HepG2 (cell line): ENCODE measurements around the gene CLIC3. TPM values are rescaled to one million over a fixed set of nuclear protein-coding genes. Genes with fewer than 3 reads are reported as not detected.

Source experiments
- CENPX ChIP-seq: sonication (generic); formaldehyde crosslinking; IDR thresholded peaks from 2 replicates; pipeline ENCODE4 v1.9.0; 2021; ENCODE audit warnings: mild to moderate bottlenecking, missing genetic modification reagents, moderate library complexity
- FOXA1 ChIP-seq, 2 experiments: fragments of 450-650 bp in 1 of 2; sonication (generic) in 1 of 2; formaldehyde crosslinking in 1 of 2; IDR thresholded peaks; 2 replicates each; pipeline versions ENCODE4 v1.4.0 to v1.6.1; 2016 to 2020; ENCODE audit warnings: missing genetic modification reagents in 1 of 2
- KLF6 ChIP-seq: IDR thresholded peaks from 2 replicates; pipeline ENCODE4 v1.8.0; 2016; ENCODE audit warnings: missing biosample characterization, missing genetic modification reagents
- PAX8 ChIP-seq: sonication (generic); formaldehyde crosslinking; IDR thresholded peaks from 2 replicates; pipeline ENCODE4 v1.8.0; 2022; ENCODE audit warnings: mild to moderate bottlenecking, missing genetic modification reagents, borderline replicate concordance
- RNF219 ChIP-seq: sonication (generic); formaldehyde crosslinking; IDR thresholded peaks from 2 replicates; pipeline ENCODE4 v1.5.0; 2020; ENCODE audit warnings: mild to moderate bottlenecking, missing genetic modification reagents
- SMAD1 ChIP-seq: sonication (generic); formaldehyde crosslinking; IDR thresholded peaks from 2 replicates; pipeline ENCODE4 v1.4.0; 2020; ENCODE audit warnings: missing genetic modification reagents, low read depth, mild to moderate bottlenecking, borderline replicate concordance
- SOX5 ChIP-seq: IDR thresholded peaks from 2 replicates; pipeline ENCODE4 v1.6.1; 2016; ENCODE audit warnings: borderline replicate concordance
- TBX2 ChIP-seq: sonication (generic); formaldehyde crosslinking; IDR thresholded peaks from 2 replicates; pipeline ENCODE4 v1.5.0; 2020; ENCODE audit warnings: missing genetic modification reagents, mild to moderate bottlenecking, borderline replicate concordance
- TFAP4 ChIP-seq: sonication (generic); IDR thresholded peaks from 2 replicates; pipeline ENCODE4 v1.6.1; 2016; ENCODE audit warnings: low read depth, borderline replicate concordance
- TP53 ChIP-seq: sonication (generic); formaldehyde crosslinking; conservative IDR thresholded peaks from 2 replicates; pipeline ENCODE4 v1.4.0; 2020; ENCODE audit warnings: missing genetic modification reagents
- ZBTB40 ChIP-seq, 2 experiments: fragments of 450-650 bp in 1 of 2; sonication (generic) in 1 of 2; formaldehyde crosslinking in 1 of 2; IDR thresholded peaks; 2 replicates each; pipeline versions ENCODE4 v1.6.1 to v1.8.0; 2016 to 2022; ENCODE audit warnings: antibody characterized with exemption in 1 of 2, mild to moderate bottlenecking in 1 of 2, missing genetic modification reagents in 1 of 2
- ZNF547 ChIP-seq: sonication (generic); formaldehyde crosslinking; IDR thresholded peaks from 2 replicates; pipeline ENCODE4 v1.5.1; 2020; ENCODE audit warnings: mild to moderate bottlenecking, missing genetic modification reagents
- polyA plus RNA-seq, 8 experiments: library from polyadenylated mRNA; depleted of rRNA in 3 of 8; stranded (reverse) in 7 of 8; unstranded in 1 of 8; fragments of >200 nt; fragmentation: Illumina TruSeq in 4 of 8; extraction: Trizol in 4 of 8; gene quantifications; 2 replicates each; pipeline versions ENCODE4 v1.2.1 to v1.2.3, GENCODE V29; 2011 to 2016; ENCODE audit warnings: low read depth in 4 of 8, missing spikeins in 1 of 8, mixed read lengths in 1 of 8; ENCODE audit not compliant: insufficient read depth in 1 of 8
- total RNA-seq, 5 experiments: library from RNA; depleted of rRNA; stranded (reverse); fragments of >200 nt; fragmentation: Illumina TruSeq; extraction: Trizol; gene quantifications; 2 replicates each; pipeline ENCODE4 v1.2.3, GENCODE V29; 2016; ENCODE audit warnings: low read depth in 1 of 5
- TF ChIP-seq, protein P1 (sequence below): sonication (generic); formaldehyde crosslinking; IDR thresholded peaks from 2 replicates; pipeline ENCODE4 v1.4.0; 2020; ENCODE audit warnings: missing genetic modification reagents; ENCODE audit errors: not compliant biosample characterization

CLIC3 gene
- total and polyA plus RNA-seq, 2 of the 13 experiments (the other 11 are each of a cell fraction or from before 2014, with no cell fraction given) = 0.51 to 1.5 TPM

GRCh38 chr9:136946228-136947027 lies 49.9 kb downstream of the CLIC3 start (continued):
- no peak for TF ChIP-seq ZBTB40 (IDR thresholded peaks at IDR 0.05)
- 0 out of 2 replicates have a peak, but pooled peaks have one; percentile 24 for TF ChIP-seq ZBTB40 (CRISPR knock-in tag; IDR thresholded peaks at IDR 0.05)
- no peak for TF ChIP-seq FOXA1 (IDR thresholded peaks at IDR 0.05)
- TF ChIP-seq FOXA1 (CRISPR knock-in tag; IDR thresholded peaks at IDR 0.05) = no peak
- TF ChIP-seq RNF219 (CRISPR knock-in tag) = no peak
- no peak for TF ChIP-seq CENPX (CRISPR knock-in tag)
- TF ChIP-seq SMAD1 (CRISPR knock-in tag) = 0 out of 2 replicates have a peak, but pooled peaks have one; percentile 51
- TF ChIP-seq TBX2 = no peak
- TF ChIP-seq KLF6 (CRISPR knock-in tag) = no peak
- TF ChIP-seq PAX8 (CRISPR knock-in tag) = no peak
- no peak for TF ChIP-seq TP53 (CRISPR knock-in tag)
- no peak for TF ChIP-seq TFAP4
- no peak for TF ChIP-seq ZNF547 (CRISPR knock-in tag)
- TF ChIP-seq, protein P1, sequence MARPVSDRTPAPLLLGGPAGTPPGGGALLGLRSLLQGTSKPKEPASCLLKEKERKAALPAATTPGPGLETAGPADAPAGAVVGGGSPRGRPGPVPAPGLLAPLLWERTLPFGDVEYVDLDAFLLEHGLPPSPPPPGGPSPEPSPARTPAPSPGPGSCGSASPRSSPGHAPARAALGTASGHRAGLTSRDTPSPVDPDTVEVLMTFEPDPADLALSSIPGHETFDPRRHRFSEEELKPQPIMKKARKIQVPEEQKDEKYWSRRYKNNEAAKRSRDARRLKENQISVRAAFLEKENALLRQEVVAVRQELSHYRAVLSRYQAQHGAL (CRISPR knock-in tag) = no peak
- no peak for TF ChIP-seq SOX5 (CRISPR knock-in tag)
